MCF 10A (cell line): Measurements from ENCODE around the gene RNF183. TPM values are rescaled to one million over a fixed set of nuclear protein-coding genes. Genes with fewer than 3 reads are reported as not detected.

ENCODE experiments used
- BruUV-seq: library from RNA; stranded (reverse); fragments of 400-500 nt; replicated peaks from 2 replicates; lab custom pipeline; 2021; lab: Mats Ljungman, UMichigan
- CTCF ChIA-PET: fragments of 300-600 bp; sonication (Branson Sonifier 250); formaldehyde crosslinking; extraction: SDS; loops from one replicate; lab custom pipeline; 2021; ENCODE audit warnings: antibody characterized with exemption, inconsistent platforms; lab: Yijun Ruan, JAX
- POLR2A ChIA-PET: fragments of 300-600, 350-650 bp; sonication (Branson Sonifier 250); formaldehyde crosslinking; extraction: SDS; loops from one replicate; lab custom pipeline; 2020; ENCODE audit warnings: antibody characterized with exemption, inconsistent platforms; lab: Yijun Ruan, JAX
- DNase-seq: peaks from one replicate; pipeline ENCODE4 v3.0.0-alpha.2; 2018; ENCODE audit not compliant: unreplicated experiment
- H3K27ac Mint-ChIP-seq: one replicate; pipeline ENCODE4 v1.8.0; 2022; ENCODE audit warnings: mild to moderate bottlenecking, low read depth, mixed read lengths; ENCODE audit not compliant: unreplicated experiment
- H3K27me3 Mint-ChIP-seq: one replicate; pipeline ENCODE4 v1.8.0; 2022; ENCODE audit warnings: mixed read lengths; ENCODE audit not compliant: insufficient read depth, unreplicated experiment
- H3K36me3 Mint-ChIP-seq: one replicate; pipeline ENCODE4 v1.8.0; 2022; ENCODE audit warnings: mild to moderate bottlenecking, moderate library complexity, mixed read lengths; ENCODE audit not compliant: insufficient read depth, unreplicated experiment
- H3K4me1 Mint-ChIP-seq: one replicate; pipeline ENCODE4 v1.8.0; 2022; ENCODE audit warnings: mixed read lengths; ENCODE audit not compliant: insufficient read depth, unreplicated experiment
- H3K4me3 Mint-ChIP-seq: one replicate; pipeline ENCODE4 v1.8.0; 2022; ENCODE audit warnings: mild to moderate bottlenecking, moderate library complexity, mixed read lengths; ENCODE audit not compliant: unreplicated experiment
- H3K9me3 Mint-ChIP-seq: one replicate; pipeline ENCODE4 v1.8.0; 2022; ENCODE audit warnings: mixed read lengths; ENCODE audit not compliant: unreplicated experiment
- intact Hi-C: fragments of 100-400 bp; cut with micrococcal nuclease; formaldehyde crosslinking; loops from 2 replicates; pipeline ENCODE4 v1.14.1; 2022
- total RNA-seq: library from RNA; stranded (reverse); gene quantifications from 2 replicates; pipeline ENCODE4 v1.2.3, GENCODE V29; 2022
- TF ChIP-seq, protein P1 (sequence below): fragments of 200-600 bp; IDR thresholded peaks from one replicate; pipeline ENCODE4 v1.8.0; 2022; ENCODE audit warnings: antibody characterized with exemption, mild to moderate bottlenecking; ENCODE audit not compliant: unreplicated experiment

Gene RNF183
- total RNA-seq, 1 experiment from 2014 or later = not detected

DNA sequence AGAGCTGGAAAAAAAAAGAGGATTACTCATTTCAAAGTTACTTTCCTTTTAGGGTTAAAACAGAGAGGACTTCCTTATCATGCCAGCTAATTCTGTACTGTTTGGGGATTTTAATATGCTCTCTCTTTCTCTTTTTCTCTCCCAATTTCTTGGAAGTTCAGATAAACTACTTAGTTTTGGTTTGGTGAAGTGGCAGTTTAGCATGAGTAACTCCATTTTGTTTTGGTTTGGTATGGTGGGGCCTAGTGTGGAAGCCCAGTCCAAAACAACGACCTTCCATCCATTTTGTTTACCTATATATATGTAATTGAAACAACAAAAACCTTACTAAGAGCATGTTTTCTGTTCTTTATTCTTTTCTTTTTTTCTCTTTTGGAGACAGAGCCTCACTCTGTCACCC, 42.5 kb upstream of the RNF183 start:
- Mint-ChIP-seq H3K4me1 (peaks cover 8% of the 10 kb centered on the region), H3K27me3 (peaks cover 10% of the 10 kb centered on the region), H3K4me3 (no peak overlapping the region), H3K27ac (no peak overlapping the region), H3K36me3 (no peaks in the 10 kb centered on the region), H3K9me3 (no peaks in the 10 kb centered on the region)
- ChIA-PET CTCF (interaction anchor here (1.2 kb wide), 1 partner anchor 12 kb away, joined by 3 read pairs; no protein-coding TSS in a partner anchor), POLR2A (no interaction called here)
- no peak for DNase-seq
- no TSS peak for BruUV-seq
- intact Hi-C loops = no loop called here
- TF ChIP-seq, protein P1, sequence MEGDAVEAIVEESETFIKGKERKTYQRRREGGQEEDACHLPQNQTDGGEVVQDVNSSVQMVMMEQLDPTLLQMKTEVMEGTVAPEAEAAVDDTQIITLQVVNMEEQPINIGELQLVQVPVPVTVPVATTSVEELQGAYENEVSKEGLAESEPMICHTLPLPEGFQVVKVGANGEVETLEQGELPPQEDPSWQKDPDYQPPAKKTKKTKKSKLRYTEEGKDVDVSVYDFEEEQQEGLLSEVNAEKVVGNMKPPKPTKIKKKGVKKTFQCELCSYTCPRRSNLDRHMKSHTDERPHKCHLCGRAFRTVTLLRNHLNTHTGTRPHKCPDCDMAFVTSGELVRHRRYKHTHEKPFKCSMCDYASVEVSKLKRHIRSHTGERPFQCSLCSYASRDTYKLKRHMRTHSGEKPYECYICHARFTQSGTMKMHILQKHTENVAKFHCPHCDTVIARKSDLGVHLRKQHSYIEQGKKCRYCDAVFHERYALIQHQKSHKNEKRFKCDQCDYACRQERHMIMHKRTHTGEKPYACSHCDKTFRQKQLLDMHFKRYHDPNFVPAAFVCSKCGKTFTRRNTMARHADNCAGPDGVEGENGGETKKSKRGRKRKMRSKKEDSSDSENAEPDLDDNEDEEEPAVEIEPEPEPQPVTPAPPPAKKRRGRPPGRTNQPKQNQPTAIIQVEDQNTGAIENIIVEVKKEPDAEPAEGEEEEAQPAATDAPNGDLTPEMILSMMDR = no peak

DNA sequence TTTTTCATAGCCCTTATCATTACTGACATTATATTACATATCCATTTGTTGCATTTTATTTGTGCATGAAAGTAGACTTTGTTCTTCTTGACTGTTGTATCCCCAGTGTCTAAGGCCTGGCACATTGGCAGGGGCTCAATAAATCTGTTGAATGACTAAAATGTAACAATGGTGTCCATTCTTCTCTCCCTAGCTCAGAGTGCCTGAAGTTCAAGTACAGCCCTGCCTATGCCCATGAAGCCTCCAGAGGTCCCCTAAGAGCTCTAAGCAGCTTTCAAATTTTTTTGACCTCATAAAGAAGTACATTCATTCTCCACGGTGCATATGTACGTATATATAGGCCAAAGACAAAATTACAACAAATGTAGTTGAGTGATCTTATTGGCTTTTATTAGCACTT, 42.0 kb upstream of the RNF183 start:
- ChIA-PET POLR2A (no interaction called here), CTCF (interaction anchor here (1.0 to 1.2 kb wide), 2 partner anchors 12 to 13 kb away, joined by 3 read pairs; no protein-coding TSS in a partner anchor)
- intact Hi-C loops = no loop called here
- DNase-seq = no peak
- TF ChIP-seq, protein P1 = no peak
- H3K4me1 Mint-ChIP-seq = peaks cover 13% of the 10 kb centered on the region
- BruUV-seq = no TSS peak
- peaks cover 5% of the 10 kb centered on the region for H3K27me3 Mint-ChIP-seq
- no peak overlapping the region for H3K4me3 Mint-ChIP-seq
- no peak overlapping the region for H3K27ac Mint-ChIP-seq
- H3K36me3 Mint-ChIP-seq = no peaks in the 10 kb centered on the region
- no peaks in the 10 kb centered on the region for H3K9me3 Mint-ChIP-seq

DNA sequence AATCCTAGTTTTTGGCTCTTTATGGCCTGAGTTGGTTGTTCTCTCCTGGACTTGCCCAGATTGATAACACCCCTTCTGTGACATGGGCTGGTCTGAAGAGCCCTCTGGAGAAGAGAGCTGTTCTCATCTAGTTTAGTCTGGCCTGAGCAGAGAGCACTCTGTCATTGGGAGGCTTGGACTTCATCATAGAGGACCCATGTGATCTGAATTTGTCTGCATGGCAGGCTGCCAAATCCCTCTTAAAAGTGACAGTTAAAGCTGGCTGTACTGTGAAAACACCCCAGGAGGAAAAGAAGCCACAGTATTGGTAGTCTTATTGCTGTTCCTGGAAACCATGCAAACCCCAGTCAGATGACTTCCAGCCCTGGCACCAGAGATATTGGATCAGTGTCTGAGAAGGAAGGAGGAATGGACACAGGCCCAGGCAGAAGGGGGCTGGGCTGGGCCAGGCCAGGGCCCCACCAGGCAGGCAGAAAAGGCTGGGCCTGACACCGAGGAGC, 40.6 kb upstream of the RNF183 start:
- no TSS peak for BruUV-seq
- DNase-seq = no peak
- TF ChIP-seq, protein P1 = no peak
- CTCF ChIA-PET = interaction anchor here (1.2 kb wide), 1 partner anchor 22 kb away, joined by 3 read pairs; no protein-coding TSS in a partner anchor
- peaks cover 20% of the 10 kb centered on the region for H3K4me1 Mint-ChIP-seq
- no peaks in the 10 kb centered on the region for H3K9me3 Mint-ChIP-seq
- intact Hi-C loops = no loop called here
- no peaks in the 10 kb centered on the region for H3K27me3 Mint-ChIP-seq
- POLR2A ChIA-PET = no interaction called here
- H3K27ac Mint-ChIP-seq = no peak overlapping the region
- no peaks in the 10 kb centered on the region for H3K36me3 Mint-ChIP-seq
- H3K4me3 Mint-ChIP-seq = no peak overlapping the region

DNA sequence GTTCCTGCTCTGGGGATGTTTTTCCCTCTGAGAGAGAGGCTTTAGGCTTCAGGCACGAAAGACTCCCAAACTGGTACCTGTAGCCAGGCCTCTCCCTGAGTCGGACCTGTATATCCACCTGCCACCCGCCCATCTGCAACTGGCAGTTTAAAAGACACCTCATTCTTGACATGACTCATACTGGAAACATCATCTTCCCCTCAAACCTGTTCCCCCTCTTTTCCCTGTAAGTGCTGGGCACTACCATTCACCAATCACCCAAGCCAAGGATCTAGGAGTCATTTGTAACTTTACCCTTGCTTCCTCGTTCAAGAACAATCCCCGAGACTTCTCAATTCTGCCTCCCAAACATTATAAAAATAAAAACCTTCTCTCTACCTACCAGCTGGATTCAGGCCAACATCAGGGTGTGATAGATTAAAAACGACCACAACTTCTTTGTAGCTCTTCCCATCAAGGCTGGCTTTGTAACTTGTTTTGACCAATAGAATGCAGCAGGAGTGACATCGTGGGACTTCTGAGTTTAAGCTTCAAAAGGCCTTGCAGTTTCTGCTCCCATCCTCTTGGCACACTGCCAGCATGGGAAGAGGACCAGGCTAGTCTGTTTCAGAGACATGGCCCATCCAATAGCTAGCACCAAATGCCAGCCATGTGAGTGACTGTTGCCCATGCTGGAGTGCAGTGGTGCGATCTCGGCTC, 38.7 kb upstream of the RNF183 start:
- BruUV-seq = no TSS peak
- Mint-ChIP-seq H3K27ac (no peak overlapping the region), H3K4me1 (peaks cover 20% of the 10 kb centered on the region), H3K9me3 (no peaks in the 10 kb centered on the region), H3K4me3 (peak overlapping the region; percentile 80), H3K27me3 (no peaks in the 10 kb centered on the region), H3K36me3 (no peaks in the 10 kb centered on the region)
- intact Hi-C loops = no loop called here
- POLR2A ChIA-PET = interaction anchor here (1.0 kb wide), 1 partner anchor 66 kb away, joined by 4 read pairs; the partner anchor contains the start of genes CDC26 and PRPF4
- TF ChIP-seq, protein P1 = no peak
- peak; percentile 24 for DNase-seq
- CTCF ChIA-PET = interaction anchor here (0.7 kb wide), 1 partner anchor 282 kb away, joined by 3 read pairs; no protein-coding TSS in a partner anchor
